LNCaP clone FGC (cell line): ENCODE data around the gene HOXB4.

Source experiments
- DNase-seq: peaks from one replicate; pipeline ENCODE4 v3.0.0-alpha.2; 2011; ENCODE audit warnings: low read depth
- H3K4me3 ChIP-seq: 2 replicates; pipeline ENCODE4 v1.5.1; 2011; ENCODE audit warnings: mild to moderate bottlenecking, low read depth, low read length, control low read depth
- TF ChIP-seq, protein P1 (sequence below): IDR thresholded peaks from 2 replicates; pipeline ENCODE4 v1.5.1; 2012; ENCODE audit warnings: mild to moderate bottlenecking; ENCODE audit not compliant: control insufficient read depth, insufficient read depth; ENCODE audit errors: extremely low read depth

The HOXB4 gene

GRCh38 chr17:48543107-48543853 is 34.9 kb downstream of the HOXB4 start:
- DNase-seq: no peak
- TF ChIP-seq, protein P1, sequence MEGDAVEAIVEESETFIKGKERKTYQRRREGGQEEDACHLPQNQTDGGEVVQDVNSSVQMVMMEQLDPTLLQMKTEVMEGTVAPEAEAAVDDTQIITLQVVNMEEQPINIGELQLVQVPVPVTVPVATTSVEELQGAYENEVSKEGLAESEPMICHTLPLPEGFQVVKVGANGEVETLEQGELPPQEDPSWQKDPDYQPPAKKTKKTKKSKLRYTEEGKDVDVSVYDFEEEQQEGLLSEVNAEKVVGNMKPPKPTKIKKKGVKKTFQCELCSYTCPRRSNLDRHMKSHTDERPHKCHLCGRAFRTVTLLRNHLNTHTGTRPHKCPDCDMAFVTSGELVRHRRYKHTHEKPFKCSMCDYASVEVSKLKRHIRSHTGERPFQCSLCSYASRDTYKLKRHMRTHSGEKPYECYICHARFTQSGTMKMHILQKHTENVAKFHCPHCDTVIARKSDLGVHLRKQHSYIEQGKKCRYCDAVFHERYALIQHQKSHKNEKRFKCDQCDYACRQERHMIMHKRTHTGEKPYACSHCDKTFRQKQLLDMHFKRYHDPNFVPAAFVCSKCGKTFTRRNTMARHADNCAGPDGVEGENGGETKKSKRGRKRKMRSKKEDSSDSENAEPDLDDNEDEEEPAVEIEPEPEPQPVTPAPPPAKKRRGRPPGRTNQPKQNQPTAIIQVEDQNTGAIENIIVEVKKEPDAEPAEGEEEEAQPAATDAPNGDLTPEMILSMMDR: no peak
- H3K4me3 ChIP-seq: no peak overlapping the region

DNA sequence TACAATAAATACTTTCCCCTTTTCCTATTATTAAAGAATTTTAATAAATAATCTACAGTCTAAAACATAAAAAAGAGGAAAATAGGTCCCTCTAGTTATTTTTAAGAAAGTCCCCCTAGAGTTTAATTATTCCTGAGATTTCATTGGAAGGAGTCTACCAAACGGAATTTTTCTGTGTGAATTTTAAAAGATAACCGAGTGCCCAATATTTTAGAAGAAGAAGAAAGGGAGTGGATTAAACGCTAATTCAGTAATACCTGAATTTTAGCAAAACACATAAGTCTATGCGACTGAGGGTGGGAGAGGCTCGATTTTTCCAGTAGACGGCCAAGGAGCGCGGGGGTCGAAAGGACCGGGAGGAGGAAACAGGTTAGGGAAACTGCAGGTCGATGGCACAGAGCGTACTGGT is 35.4 kb downstream of the HOXB4 start:
- H3K4me3 ChIP-seq: no peak overlapping the region
- TF ChIP-seq, protein P1: no peak

DNA sequence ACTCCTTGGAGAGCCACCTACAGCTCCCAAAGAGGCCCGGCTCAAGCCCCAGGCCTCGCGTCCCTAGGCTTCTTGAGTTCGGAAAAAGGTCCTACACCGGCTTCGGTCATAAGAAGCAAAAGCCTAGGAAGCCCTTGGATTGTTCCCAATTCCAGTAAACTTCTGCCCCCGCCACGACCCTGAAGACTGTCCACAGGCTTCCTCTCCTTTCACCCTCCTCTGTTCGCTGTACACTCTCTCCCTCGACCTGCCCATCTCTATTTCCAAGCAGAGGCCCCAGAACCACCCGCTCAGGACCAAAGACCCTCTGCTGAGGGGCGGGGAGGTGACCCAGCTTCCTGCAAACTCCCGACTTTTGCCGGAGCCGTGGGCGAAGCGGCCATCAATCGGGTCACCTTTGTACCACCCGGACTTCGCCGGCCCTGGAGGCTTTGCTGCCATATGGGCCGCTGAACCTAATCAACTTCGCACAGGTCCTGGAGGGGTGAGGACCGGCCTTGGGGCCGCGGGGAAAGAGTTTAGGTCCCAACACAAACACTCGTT is 36.0 kb downstream of the HOXB4 start:
- H3K4me3 ChIP-seq: no peak overlapping the region
- TF ChIP-seq, protein P1: no peak
- DNase-seq: no peak

More for the DNA sequence above, 35.4 kb downstream of the HOXB4 start:
- no peak for DNase-seq

DNA sequence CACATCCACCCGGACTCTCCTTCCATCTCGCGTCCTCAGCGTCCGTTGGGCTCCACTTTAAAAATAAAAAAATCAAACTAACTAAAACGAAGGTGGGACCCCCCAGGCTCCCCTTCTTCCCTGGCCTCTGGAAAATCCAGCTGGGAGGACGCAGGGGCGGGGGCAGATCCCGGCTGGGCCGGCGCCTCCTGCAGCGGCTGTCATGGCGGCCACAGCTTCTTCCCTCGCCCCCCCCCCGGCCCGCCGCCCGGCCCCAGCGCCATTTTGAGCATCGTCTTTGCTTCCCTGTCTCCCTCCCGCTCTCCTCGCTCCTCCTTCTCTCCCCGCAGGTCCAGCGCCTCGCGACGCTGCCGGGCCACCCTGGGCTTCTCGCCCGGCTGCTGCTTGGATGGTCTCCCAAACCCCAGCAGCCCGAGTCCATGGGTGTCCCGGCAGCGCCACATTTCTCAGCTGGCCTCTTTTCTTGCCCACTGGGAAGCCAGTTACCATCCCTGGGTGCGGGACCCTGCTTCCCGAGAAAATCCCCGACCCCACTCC is 36.5 kb downstream of the HOXB4 start:
- H3K4me3 ChIP-seq: no peak overlapping the region
- TF ChIP-seq, protein P1: no peak
- no peak for DNase-seq

GRCh38 chr17:48541036-48541576 is 37.0 kb downstream of the HOXB4 start:
- no peak for DNase-seq
- H3K4me3 ChIP-seq: no peak overlapping the region
- TF ChIP-seq, protein P1: no peak

DNA sequence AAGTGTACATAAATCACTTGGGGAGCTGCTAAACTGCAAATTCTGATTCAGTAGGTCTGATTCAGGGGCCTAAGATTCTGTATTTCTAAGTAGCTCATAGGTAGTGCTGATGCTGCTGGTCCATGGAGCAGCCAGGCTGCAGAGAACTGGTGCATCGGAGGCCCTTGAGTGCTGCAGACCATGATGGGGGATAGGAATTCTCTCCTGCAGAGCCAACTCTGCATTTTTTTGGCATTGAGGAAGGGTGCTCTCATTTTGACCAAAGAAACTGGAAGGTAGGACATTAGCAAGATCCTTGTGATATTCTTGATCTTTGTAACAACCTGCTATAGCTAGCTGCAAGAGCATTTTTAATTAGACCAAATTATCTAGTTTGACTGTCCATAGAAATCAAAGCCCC is 37.9 kb downstream of the HOXB4 start:
- DNase-seq: no peak
- TF ChIP-seq, protein P1: no peak
- H3K4me3 ChIP-seq: no peak overlapping the region

GRCh38 chr17:48539177-48539576 is 39.0 kb downstream of the HOXB4 start:
- no peak overlapping the region for H3K4me3 ChIP-seq
- TF ChIP-seq, protein P1: no peak
- DNase-seq: no peak
